IPS DF 19.7 (cell line): Measurements from ENCODE around the gene CLEC2B.
"Not testable (repeated sequence)": the region's sequence is repeated elsewhere in the genome, so short reads cannot be mapped to it uniquely, and the experiment has no call there.

Source experiments
- DNase-seq: peaks from one replicate; pipeline ENCODE4 v3.0.0-alpha.2; 2013; ENCODE audit warnings: low read depth, low spot score

Gene CLEC2B

GRCh38 chr12:9869307-9870161 is at the start of gene CLEC2B:
Gene CLEC2B, minus strand, starts transcription at chr12:9869354.
- no peak for DNase-seq

GRCh38 chr12:9911708-9912107 is 42.6 kb upstream of the CLEC2B start:
- no peak for DNase-seq

GRCh38 chr12:9910716-9911421 is 41.7 kb upstream of the CLEC2B start:
- DNase-seq, result no peak

GRCh38 chr12:9909724-9910123 is 40.6 kb upstream of the CLEC2B start:
- DNase-seq, result no peak

- no peak for DNase-seq
Observed at GRCh38 chr12:9908350-9908749, 39.2 kb upstream of the CLEC2B start.

- DNase-seq, result no peak
Observed at GRCh38 chr12:9907769-9908168, 38.6 kb upstream of the CLEC2B start.

GRCh38 chr12:9906873-9907272 is 37.7 kb upstream of the CLEC2B start:
- DNase-seq, result no peak

GRCh38 chr12:9902539-9903228 is 33.5 kb upstream of the CLEC2B start:
- DNase-seq, result no peak

- DNase-seq, result no peak
Observed at GRCh38 chr12:9900930-9901329, 31.8 kb upstream of the CLEC2B start.

GRCh38 chr12:9899209-9899608 is 30.1 kb upstream of the CLEC2B start:
- DNase-seq, result no peak

GRCh38 chr12:9897535-9897934 is 28.4 kb upstream of the CLEC2B start:
- no peak for DNase-seq

GRCh38 chr12:9895215-9895971 is 26.2 kb upstream of the CLEC2B start:
- DNase-seq, result no peak

GRCh38 chr12:9888665-9889273 is 19.6 kb upstream of the CLEC2B start:
- DNase-seq, result no peak

- no peak for DNase-seq
Observed at GRCh38 chr12:9883175-9883574, 14.0 kb upstream of the CLEC2B start.

- no peak for DNase-seq
Observed at GRCh38 chr12:9881988-9882387, 12.8 kb upstream of the CLEC2B start.

- DNase-seq, result no peak
Observed at GRCh38 chr12:9881246-9881645, 12.1 kb upstream of the CLEC2B start, which contains the start of gene KLRF2. Gene KLRF2, plus strand, starts transcription at chr12:9881489. Its CDS starts 107 bp downstream, at chr12:9881596.

GRCh38 chr12:9880532-9881078 is 11.5 kb upstream of the CLEC2B start:
- no peak for DNase-seq

GRCh38 chr12:9876120-9876519 is 7.0 kb upstream of the CLEC2B start:
- not testable (repeated sequence) for DNase-seq

GRCh38 chr12:9872742-9873141 is 3.6 kb upstream of the CLEC2B start:
- no peak for DNase-seq

- no peak for DNase-seq
Observed at GRCh38 chr12:9872162-9872561, 3.0 kb upstream of the CLEC2B start.
